GM23338 (cell line): ENCODE results near the gene WNK1. TPM values are rescaled to one million over a fixed set of nuclear protein-coding genes. Genes with fewer than 3 reads are reported as not detected.

Experiments
- ATAC-seq: fragments of 200-7000 bp; cut with Tn5 transposase; 3 replicates; pipeline ENCODE4 v1.9.1; 2020
- DNase-seq: peaks from one replicate; pipeline ENCODE4 v3.0.0-alpha.2; 2015; ENCODE audit warnings: low spot score
- H2AFZ ChIP-seq: fragments of 200-600 bp; sonication (generic); 2 replicates; pipeline ENCODE4 v1.8.0; 2016; ENCODE audit warnings: antibody characterized with exemption, mild to moderate bottlenecking, moderate library complexity
- H3F3A ChIP-seq: fragments of 200-600 bp; sonication (generic); replicated peaks from 2 replicates; pipeline ENCODE4 v1.8.0; 2017; ENCODE audit warnings: antibody characterized with exemption, mixed run types, low read depth
- H3K27ac ChIP-seq: fragments of 200-600 bp; sonication (generic); 2 replicates; pipeline ENCODE4 v1.6.1; 2016; ENCODE audit warnings: low read depth
- H3K27me3 ChIP-seq: fragments of 200-600 bp; sonication (generic); 2 replicates; pipeline ENCODE4 v1.8.0; 2016; ENCODE audit warnings: mild to moderate bottlenecking, mixed run types, moderate library complexity; ENCODE audit not compliant: insufficient read depth
- H3K36me3 ChIP-seq: fragments of 200-600 bp; sonication (generic); 2 replicates; pipeline ENCODE4 v1.8.0; 2016; ENCODE audit warnings: mild to moderate bottlenecking; ENCODE audit not compliant: insufficient read depth
- H3K4me1 ChIP-seq: fragments of 200-600 bp; sonication (generic); 2 replicates; pipeline ENCODE4 v1.8.0; 2016; ENCODE audit warnings: mild to moderate bottlenecking, moderate library complexity; ENCODE audit not compliant: insufficient read depth
- H3K4me2 ChIP-seq: fragments of 200-600 bp; sonication (generic); 2 replicates; pipeline ENCODE4 v1.7.1; 2017; ENCODE audit warnings: mixed run types
- H3K4me3 ChIP-seq: fragments of 200-600 bp; sonication (generic); 2 replicates; pipeline ENCODE4 v1.6.1; 2016; ENCODE audit warnings: mixed run types
- H3K79me2 ChIP-seq: fragments of 200-600 bp; sonication (generic); replicated peaks from 2 replicates; pipeline ENCODE4 v1.8.0; 2017; ENCODE audit warnings: mild to moderate bottlenecking; ENCODE audit not compliant: insufficient read depth
- H3K9me2 ChIP-seq: fragments of 200-600 bp; sonication (generic); 2 replicates; pipeline ENCODE4 v1.8.0; 2017; ENCODE audit not compliant: insufficient read depth
- H4K20me1 ChIP-seq: fragments of 200-600 bp; sonication (generic); replicated peaks from 2 replicates; pipeline ENCODE4 v1.8.0; 2017; ENCODE audit warnings: mild to moderate bottlenecking; ENCODE audit not compliant: insufficient read depth
- H3K27ac Mint-ChIP-seq: 2 replicates; pipeline ENCODE4 v1.8.0; 2020; ENCODE audit warnings: inconsistent platforms, mild to moderate bottlenecking, moderate library complexity, mixed read lengths
- H3K27me3 Mint-ChIP-seq: 3 replicates; pipeline ENCODE4 v1.8.0; 2022; ENCODE audit warnings: low read depth, mild to moderate bottlenecking, moderate library complexity, mixed read lengths, inconsistent platforms; ENCODE audit not compliant: insufficient read depth, poor library complexity
- H3K36me3 Mint-ChIP-seq: 3 replicates; pipeline ENCODE4 v1.8.0; 2021; ENCODE audit warnings: low read depth, mild to moderate bottlenecking, inconsistent platforms, moderate library complexity, mixed read lengths
- H3K4me1 Mint-ChIP-seq: 3 replicates; pipeline ENCODE4 v1.8.0; 2020; ENCODE audit warnings: mild to moderate bottlenecking, inconsistent platforms, mixed read lengths
- H3K4me3 Mint-ChIP-seq: 3 replicates; pipeline ENCODE4 v1.8.0; 2021; ENCODE audit warnings: moderate library complexity, mild to moderate bottlenecking, inconsistent platforms, mixed read lengths
- H3K9me3 Mint-ChIP-seq: 3 replicates; pipeline ENCODE4 v1.8.0; 2020; ENCODE audit warnings: moderate library complexity, mild to moderate bottlenecking, inconsistent platforms, mixed read lengths
- CREB1 ChIP-seq: fragments of 250-450 bp; sonication (Bioruptor Pico); IDR thresholded peaks from 2 replicates; pipeline ENCODE4 v1.5.0; 2020; ENCODE audit warnings: low read depth, mild to moderate bottlenecking, moderate library complexity
- EZH2 ChIP-seq: fragments of 200-600 bp; sonication (generic); IDR thresholded peaks from one replicate; pipeline ENCODE4 v1.8.0; 2017; ENCODE audit warnings: antibody characterized with exemption, mild to moderate bottlenecking, low read depth; ENCODE audit not compliant: unreplicated experiment
- EZH2phosphoT487 ChIP-seq: fragments of 200-600 bp; sonication (generic); IDR thresholded peaks from one replicate; pipeline ENCODE4 v1.8.1; 2018; ENCODE audit warnings: antibody characterized with exemption; ENCODE audit not compliant: unreplicated experiment
- JUNB ChIP-seq: IDR thresholded peaks from one replicate; pipeline ENCODE4 v1.6.1; 2016; ENCODE audit warnings: antibody characterized with exemption; ENCODE audit not compliant: unreplicated experiment
- NANOG ChIP-seq: IDR thresholded peaks from 2 replicates; pipeline ENCODE4 v1.6.1; 2016; ENCODE audit warnings: antibody characterized with exemption, borderline replicate concordance
- POLR2AphosphoS5 ChIP-seq: IDR thresholded peaks from 2 replicates; pipeline ENCODE4 v1.6.1; 2016; ENCODE audit warnings: antibody characterized with exemption, low read depth
- STAT1 ChIP-seq: IDR thresholded peaks from one replicate; pipeline ENCODE4 v1.6.1; 2016; ENCODE audit warnings: antibody characterized with exemption; ENCODE audit not compliant: unreplicated experiment
- ZNF114 ChIP-seq: fragments of 250-450 bp; sonication (Bioruptor Pico); IDR thresholded peaks from 2 replicates; pipeline ENCODE4 v1.5.0; 2020; ENCODE audit warnings: mild to moderate bottlenecking, moderate library complexity
- ZNF331 ChIP-seq: fragments of 250-450 bp; sonication (Bioruptor Pico); IDR thresholded peaks from 2 replicates; pipeline ENCODE4 v1.5.0; 2020; ENCODE audit warnings: low read depth, mild to moderate bottlenecking, moderate library complexity
- polyA plus RNA-seq: library from polyadenylated mRNA; unstranded; fragments of >200 nt; fragmentation: Nextera tagmentation; extraction: Ambion mirVana; gene quantifications from 2 replicates; pipeline ENCODE4 v1.2.1, GENCODE V29; 2016
- total RNA-seq: library from RNA; depleted of rRNA; stranded (reverse); fragments of >200 nt; shearing (Covaris generic); gene quantifications from 2 replicates; pipeline ENCODE4 v1.2.3, GENCODE V29; 2014
- TF ChIP-seq, protein P1 (sequence below), 2 experiments: fragments of 200-600 bp in 1 of 2; sonication (generic) in 1 of 2; conservative IDR thresholded peaks; 2 replicates each; pipeline versions ENCODE4 v1.5.1 to v1.6.1; 2016 to 2017; ENCODE audit warnings: antibody characterized with exemption in 2 of 2, low read depth in 2 of 2, mild to moderate bottlenecking in 2 of 2, moderate library complexity in 1 of 2
- TF ChIP-seq, protein P2 (sequence below): IDR thresholded peaks from 2 replicates; pipeline ENCODE4 v1.6.1; 2016; ENCODE audit warnings: antibody characterized with exemption
- TF ChIP-seq, protein P3 (sequence below): IDR thresholded peaks from one replicate; pipeline ENCODE4 v1.6.1; 2018; ENCODE audit warnings: antibody characterized with exemption; ENCODE audit not compliant: unreplicated experiment
- TF ChIP-seq, protein P4 (sequence below): fragments of 250-450 bp; sonication (Bioruptor Pico); IDR thresholded peaks from 2 replicates; pipeline ENCODE4 v1.5.0; 2020; ENCODE audit warnings: mild to moderate bottlenecking, moderate library complexity

Gene WNK1
- total and polyA plus RNA-seq, 2 experiments from 2014 or later = 86.8 to 114 TPM

DNA sequence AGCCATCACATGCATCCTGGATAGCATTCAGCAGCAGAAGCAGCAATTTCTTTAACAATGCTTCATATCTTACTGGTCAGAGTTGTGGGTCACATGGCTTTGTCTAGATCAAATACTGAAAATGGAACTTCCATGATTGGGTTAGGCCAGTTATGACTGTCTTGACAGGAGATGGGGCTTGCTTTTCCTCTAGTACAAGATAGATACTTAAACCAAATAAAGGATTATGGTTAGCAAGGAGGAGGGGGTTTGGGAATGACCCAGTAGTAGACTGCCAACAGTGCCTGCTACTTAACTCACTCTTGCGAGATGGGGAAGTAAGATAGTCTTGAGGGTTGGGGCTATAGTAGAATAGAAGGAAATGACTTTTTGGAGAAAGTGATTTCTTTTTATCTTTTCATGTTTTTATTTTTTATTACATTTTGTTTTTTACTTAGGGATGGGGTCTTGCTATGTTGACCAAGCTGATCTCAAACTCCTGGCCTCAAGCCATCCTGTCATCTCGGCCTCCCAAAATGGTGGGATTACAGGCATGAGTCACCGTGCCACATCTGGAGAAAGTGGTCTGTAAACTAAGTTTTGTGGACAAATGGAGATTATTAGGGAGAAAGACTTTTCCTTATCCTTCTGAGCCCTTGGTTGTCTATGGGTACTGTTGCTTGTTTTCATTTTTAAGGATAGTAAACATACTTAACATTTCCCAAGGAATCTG is 37.6 kb downstream of the WNK1 start:
- peaks cover 4% of the 10 kb centered on the region; the same call in 1 of the 2 replicates for H3K4me1 ChIP-seq
- no peak overlapping the region for H3K27ac ChIP-seq
- Mint-ChIP-seq H3K4me3 (no peak overlapping the region), H3K36me3 (no peaks in the 10 kb centered on the region), H3K9me3 (no peaks in the 10 kb centered on the region), H3K27ac (0 out of 2 replicates have a peak overlapping the region, but pooled peaks have one; percentile 58), H3K27me3 (no peaks in the 10 kb centered on the region), H3K4me1 (peaks cover 21% of the 10 kb centered on the region; the same call in 2 of the 3 replicates)
- H2AFZ ChIP-seq = no peak overlapping the region
- H3F3A ChIP-seq = no peaks in the 10 kb centered on the region
- H3K36me3 ChIP-seq = no peaks in the 10 kb centered on the region
- no peaks in the 10 kb centered on the region for H3K9me2 ChIP-seq
- ATAC-seq (no peak), DNase-seq (no peak)
- H3K79me2 ChIP-seq = peaks cover 100% of the 10 kb centered on the region
- H4K20me1 ChIP-seq = peaks cover 38% of the 10 kb centered on the region
- no peaks in the 10 kb centered on the region for H3K27me3 ChIP-seq
- no peak overlapping the region for H3K4me3 ChIP-seq
- TF ChIP-seq EZH2phosphoT487 (no peak), POLR2AphosphoS5 (no peak), NANOG (no peak), CREB1 (CRISPR knock-in tag) (no peak), ZNF331 (no peak), EZH2 (no peak), JUNB (no peak), STAT1 (no peak), ZNF114 (no peak)
- TF ChIP-seq, protein P1, sequence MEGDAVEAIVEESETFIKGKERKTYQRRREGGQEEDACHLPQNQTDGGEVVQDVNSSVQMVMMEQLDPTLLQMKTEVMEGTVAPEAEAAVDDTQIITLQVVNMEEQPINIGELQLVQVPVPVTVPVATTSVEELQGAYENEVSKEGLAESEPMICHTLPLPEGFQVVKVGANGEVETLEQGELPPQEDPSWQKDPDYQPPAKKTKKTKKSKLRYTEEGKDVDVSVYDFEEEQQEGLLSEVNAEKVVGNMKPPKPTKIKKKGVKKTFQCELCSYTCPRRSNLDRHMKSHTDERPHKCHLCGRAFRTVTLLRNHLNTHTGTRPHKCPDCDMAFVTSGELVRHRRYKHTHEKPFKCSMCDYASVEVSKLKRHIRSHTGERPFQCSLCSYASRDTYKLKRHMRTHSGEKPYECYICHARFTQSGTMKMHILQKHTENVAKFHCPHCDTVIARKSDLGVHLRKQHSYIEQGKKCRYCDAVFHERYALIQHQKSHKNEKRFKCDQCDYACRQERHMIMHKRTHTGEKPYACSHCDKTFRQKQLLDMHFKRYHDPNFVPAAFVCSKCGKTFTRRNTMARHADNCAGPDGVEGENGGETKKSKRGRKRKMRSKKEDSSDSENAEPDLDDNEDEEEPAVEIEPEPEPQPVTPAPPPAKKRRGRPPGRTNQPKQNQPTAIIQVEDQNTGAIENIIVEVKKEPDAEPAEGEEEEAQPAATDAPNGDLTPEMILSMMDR (conservative IDR thresholded peaks at IDR 0.05; ENCODE audit: low read depth in 2 of 2) = no peak
- TF ChIP-seq, protein P2, sequence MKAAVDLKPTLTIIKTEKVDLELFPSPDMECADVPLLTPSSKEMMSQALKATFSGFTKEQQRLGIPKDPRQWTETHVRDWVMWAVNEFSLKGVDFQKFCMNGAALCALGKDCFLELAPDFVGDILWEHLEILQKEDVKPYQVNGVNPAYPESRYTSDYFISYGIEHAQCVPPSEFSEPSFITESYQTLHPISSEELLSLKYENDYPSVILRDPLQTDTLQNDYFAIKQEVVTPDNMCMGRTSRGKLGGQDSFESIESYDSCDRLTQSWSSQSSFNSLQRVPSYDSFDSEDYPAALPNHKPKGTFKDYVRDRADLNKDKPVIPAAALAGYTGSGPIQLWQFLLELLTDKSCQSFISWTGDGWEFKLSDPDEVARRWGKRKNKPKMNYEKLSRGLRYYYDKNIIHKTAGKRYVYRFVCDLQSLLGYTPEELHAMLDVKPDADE = no peak
- TF ChIP-seq, protein P3, sequence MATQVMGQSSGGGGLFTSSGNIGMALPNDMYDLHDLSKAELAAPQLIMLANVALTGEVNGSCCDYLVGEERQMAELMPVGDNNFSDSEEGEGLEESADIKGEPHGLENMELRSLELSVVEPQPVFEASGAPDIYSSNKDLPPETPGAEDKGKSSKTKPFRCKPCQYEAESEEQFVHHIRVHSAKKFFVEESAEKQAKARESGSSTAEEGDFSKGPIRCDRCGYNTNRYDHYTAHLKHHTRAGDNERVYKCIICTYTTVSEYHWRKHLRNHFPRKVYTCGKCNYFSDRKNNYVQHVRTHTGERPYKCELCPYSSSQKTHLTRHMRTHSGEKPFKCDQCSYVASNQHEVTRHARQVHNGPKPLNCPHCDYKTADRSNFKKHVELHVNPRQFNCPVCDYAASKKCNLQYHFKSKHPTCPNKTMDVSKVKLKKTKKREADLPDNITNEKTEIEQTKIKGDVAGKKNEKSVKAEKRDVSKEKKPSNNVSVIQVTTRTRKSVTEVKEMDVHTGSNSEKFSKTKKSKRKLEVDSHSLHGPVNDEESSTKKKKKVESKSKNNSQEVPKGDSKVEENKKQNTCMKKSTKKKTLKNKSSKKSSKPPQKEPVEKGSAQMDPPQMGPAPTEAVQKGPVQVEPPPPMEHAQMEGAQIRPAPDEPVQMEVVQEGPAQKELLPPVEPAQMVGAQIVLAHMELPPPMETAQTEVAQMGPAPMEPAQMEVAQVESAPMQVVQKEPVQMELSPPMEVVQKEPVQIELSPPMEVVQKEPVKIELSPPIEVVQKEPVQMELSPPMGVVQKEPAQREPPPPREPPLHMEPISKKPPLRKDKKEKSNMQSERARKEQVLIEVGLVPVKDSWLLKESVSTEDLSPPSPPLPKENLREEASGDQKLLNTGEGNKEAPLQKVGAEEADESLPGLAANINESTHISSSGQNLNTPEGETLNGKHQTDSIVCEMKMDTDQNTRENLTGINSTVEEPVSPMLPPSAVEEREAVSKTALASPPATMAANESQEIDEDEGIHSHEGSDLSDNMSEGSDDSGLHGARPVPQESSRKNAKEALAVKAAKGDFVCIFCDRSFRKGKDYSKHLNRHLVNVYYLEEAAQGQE = no peak
- TF ChIP-seq, protein P4, sequence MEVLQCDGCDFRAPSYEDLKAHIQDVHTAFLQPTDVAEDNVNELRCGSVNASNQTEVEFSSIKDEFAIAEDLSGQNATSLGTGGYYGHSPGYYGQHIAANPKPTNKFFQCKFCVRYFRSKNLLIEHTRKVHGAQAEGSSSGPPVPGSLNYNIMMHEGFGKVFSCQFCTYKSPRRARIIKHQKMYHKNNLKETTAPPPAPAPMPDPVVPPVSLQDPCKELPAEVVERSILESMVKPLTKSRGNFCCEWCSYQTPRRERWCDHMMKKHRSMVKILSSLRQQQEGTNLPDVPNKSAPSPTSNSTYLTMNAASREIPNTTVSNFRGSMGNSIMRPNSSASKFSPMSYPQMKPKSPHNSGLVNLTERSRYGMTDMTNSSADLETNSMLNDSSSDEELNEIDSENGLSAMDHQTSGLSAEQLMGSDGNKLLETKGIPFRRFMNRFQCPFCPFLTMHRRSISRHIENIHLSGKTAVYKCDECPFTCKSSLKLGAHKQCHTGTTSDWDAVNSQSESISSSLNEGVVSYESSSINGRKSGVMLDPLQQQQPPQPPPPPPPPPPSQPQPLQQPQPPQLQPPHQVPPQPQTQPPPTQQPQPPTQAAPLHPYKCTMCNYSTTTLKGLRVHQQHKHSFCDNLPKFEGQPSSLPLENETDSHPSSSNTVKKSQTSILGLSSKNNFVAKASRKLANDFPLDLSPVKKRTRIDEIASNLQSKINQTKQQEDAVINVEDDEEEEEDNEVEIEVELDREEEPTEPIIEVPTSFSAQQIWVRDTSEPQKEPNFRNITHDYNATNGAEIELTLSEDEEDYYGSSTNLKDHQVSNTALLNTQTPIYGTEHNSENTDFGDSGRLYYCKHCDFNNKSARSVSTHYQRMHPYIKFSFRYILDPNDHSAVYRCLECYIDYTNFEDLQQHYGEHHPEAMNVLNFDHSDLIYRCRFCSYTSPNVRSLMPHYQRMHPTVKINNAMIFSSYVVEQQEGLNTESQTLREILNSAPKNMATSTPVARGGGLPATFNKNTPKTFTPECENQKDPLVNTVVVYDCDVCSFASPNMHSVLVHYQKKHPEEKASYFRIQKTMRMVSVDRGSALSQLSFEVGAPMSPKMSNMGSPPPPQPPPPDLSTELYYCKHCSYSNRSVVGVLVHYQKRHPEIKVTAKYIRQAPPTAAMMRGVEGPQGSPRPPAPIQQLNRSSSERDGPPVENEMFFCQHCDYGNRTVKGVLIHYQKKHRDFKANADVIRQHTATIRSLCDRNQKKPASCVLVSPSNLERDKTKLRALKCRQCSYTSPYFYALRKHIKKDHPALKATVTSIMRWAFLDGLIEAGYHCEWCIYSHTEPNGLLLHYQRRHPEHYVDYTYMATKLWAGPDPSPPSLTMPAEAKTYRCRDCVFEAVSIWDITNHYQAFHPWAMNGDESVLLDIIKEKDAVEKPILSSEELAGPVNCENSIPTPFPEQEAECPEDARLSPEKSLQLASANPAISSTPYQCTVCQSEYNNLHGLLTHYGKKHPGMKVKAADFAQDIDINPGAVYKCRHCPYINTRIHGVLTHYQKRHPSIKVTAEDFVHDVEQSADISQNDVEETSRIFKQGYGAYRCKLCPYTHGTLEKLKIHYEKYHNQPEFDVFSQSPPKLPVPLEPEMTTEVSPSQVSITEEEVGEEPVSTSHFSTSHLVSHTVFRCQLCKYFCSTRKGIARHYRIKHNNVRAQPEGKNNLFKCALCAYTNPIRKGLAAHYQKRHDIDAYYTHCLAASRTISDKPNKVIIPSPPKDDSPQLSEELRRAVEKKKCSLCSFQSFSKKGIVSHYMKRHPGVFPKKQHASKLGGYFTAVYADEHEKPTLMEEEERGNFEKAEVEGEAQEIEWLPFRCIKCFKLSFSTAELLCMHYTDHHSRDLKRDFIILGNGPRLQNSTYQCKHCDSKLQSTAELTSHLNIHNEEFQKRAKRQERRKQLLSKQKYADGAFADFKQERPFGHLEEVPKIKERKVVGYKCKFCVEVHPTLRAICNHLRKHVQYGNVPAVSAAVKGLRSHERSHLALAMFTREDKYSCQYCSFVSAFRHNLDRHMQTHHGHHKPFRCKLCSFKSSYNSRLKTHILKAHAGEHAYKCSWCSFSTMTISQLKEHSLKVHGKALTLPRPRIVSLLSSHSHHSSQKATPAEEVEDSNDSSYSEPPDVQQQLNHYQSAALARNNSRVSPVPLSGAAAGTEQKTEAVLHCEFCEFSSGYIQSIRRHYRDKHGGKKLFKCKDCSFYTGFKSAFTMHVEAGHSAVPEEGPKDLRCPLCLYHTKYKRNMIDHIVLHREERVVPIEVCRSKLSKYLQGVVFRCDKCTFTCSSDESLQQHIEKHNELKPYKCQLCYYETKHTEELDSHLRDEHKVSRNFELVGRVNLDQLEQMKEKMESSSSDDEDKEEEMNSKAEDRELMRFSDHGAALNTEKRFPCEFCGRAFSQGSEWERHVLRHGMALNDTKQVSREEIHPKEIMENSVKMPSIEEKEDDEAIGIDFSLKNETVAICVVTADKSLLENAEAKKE (CRISPR knock-in tag) = no peak
- H3K4me2 ChIP-seq = no peak overlapping the region
